Mucosa of rectum (tissue), 2 donors: ENCODE data around the gene SOHLH1.

Experiments used
- H3K27ac ChIP-seq, 2 donors: one replicate each; pipeline ENCODE4 v1.7.0; 2013; ENCODE audit warnings: inconsistent platforms in 2 of 2, low read depth in 2 of 2, low read length in 2 of 2
- H3K27me3 ChIP-seq, 2 donors: one replicate each; pipeline ENCODE4 v1.7.0; 2013; ENCODE audit warnings: low read length in 2 of 2; ENCODE audit not compliant: control insufficient read depth in 2 of 2, insufficient read depth in 2 of 2
- H3K36me3 ChIP-seq, 2 donors: one replicate each; pipeline ENCODE4 v1.7.0; 2013; ENCODE audit warnings: low read length in 2 of 2; ENCODE audit not compliant: control insufficient read depth in 2 of 2, insufficient read depth in 2 of 2
- H3K4me1 ChIP-seq, 2 donors: one replicate each; pipeline ENCODE4 v1.7.0; 2013; ENCODE audit warnings: low read length in 2 of 2, mild to moderate bottlenecking in 1 of 2; ENCODE audit not compliant: control insufficient read depth in 2 of 2, insufficient read depth in 2 of 2
- H3K4me3 ChIP-seq, 2 donors: one replicate each; pipeline ENCODE4 v1.7.0; 2013; ENCODE audit warnings: low read length in 2 of 2
- H3K9ac ChIP-seq, 2 donors: one replicate each; pipeline ENCODE4 v1.7.0; 2013; ENCODE audit warnings: low read length in 2 of 2, low read depth in 1 of 2, mild to moderate bottlenecking in 1 of 2
- H3K9me3 ChIP-seq, 2 donors: one replicate each; pipeline ENCODE4 v1.7.0; 2013; ENCODE audit warnings: low read length in 2 of 2; ENCODE audit not compliant: control insufficient read depth in 2 of 2
- donor health status: healthy.
- donor health status: Normal muscosa, but diverticular disease.

SOHLH1 gene

DNA sequence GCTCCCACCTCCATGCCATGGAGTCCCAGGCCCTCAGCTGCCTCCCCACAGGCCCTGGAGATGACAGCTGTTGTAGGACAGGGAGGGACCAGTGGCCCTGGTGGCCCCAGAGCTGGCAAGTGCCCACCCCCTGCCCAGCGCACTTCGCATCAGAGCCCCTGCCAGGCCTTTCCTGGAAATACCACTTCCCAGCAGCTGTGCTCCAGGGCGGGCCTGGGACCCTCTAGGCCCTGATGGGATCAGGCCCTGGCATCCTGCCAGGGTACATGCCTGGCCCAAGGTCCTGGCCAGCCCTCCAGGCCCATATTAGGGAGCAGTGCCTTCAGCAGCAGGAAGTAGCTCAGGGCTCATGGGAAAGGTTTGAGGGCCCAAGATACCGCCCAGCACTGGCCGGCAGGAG, 5.2 kb upstream of the SOHLH1 start:
- Histone ChIP-seq H3K27me3 (peaks cover 6 to 8% of the 10 kb centered on the region in 2 donors), H3K4me3 (no peak overlapping the region), H3K4me1 (no peaks in the 10 kb centered on the region)

DNA sequence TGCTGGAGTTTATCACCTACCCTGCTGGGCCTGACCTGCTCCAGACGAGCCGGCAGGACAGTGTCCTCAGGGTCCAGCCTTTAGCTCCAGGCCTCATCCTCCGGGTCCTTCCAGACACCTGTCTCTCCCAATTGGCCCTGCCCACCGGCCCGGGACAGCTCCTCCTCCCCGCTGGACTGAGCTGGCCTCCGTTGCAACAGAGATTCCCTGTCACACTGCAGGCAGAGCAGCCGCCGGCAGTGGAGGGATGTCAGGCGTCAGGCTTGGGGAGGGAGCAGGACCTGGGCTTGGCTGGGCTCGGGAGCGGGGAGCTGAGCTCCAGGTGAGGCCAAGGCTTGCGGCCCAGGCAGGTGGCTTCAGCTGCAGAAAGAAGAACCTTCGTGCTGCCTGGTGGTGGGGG, 4.4 kb upstream of the SOHLH1 start:
- Histone ChIP-seq H3K4me1 (no peaks in the 10 kb centered on the region), H3K9ac (no peak overlapping the region), H3K27ac (no peak overlapping the region), H3K4me3 (no peak overlapping the region), H3K36me3 (no peaks in the 10 kb centered on the region), H3K27me3 (peaks cover 6 to 8% of the 10 kb centered on the region in 2 donors), H3K9me3 (no peaks in the 10 kb centered on the region)

More for the DNA sequence above, 5.2 kb upstream of the SOHLH1 start:
- Histone ChIP-seq H3K27ac (no peak overlapping the region), H3K9ac (no peak overlapping the region), H3K36me3 (no peaks in the 10 kb centered on the region), H3K9me3 (no peaks in the 10 kb centered on the region)

DNA sequence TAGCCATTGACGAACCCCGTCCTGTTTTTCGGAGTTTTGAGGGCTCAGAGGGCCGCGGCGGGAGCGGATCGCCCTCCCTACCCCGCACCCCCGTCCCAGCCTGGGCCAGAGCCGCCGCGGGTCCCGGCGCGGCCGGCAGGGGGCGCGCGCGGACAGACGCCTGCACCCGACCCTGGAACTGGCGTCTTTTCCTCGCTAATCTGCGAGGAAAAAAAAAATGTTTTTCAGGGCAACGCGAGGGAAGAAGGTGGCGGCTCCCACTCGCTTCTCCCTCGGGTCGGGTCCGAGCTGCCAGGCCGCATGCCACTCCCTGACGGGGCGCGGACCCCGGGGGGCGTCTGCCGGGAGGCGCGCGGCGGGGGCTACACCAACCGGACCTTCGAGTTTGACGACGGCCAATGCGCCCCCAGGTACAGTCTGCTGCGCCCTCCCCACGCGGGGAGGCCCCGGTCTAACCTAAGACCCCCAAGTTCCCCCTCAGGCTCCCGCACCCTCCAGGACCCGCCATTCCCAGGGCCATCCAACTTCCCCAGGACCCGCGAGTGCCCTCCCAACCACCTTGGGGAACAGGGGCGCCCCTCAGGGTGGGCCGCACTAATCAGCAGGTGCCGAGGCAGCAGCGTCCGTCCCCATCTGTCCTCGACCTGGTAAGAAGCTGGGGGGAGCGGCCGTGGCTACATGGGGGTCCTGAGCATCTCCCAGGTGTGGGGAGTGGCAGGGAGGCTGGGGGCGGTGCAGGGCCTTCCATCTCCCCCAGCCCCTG, 2.9 kb upstream of the SOHLH1 start, which contains the start of gene KCNT1:
Gene KCNT1, plus strand, starts transcription at position 227 of the 763 bp plus-strand sequence. Its CDS starts 74 bp downstream, at position 301.
- no peaks in the 10 kb centered on the region for H3K4me1 ChIP-seq
- no peak within 1 kb of the TSS for H3K27ac ChIP-seq
- no peaks in the 10 kb centered on the region for H3K36me3 ChIP-seq
- peaks cover 6 to 8% of the 10 kb centered on the region in 2 donors for H3K27me3 ChIP-seq
- no peak within 1 kb of the TSS for H3K9ac ChIP-seq
- no peaks in the 10 kb centered on the region for H3K9me3 ChIP-seq
- H3K4me3 ChIP-seq, result no peak within 1 kb of the TSS

DNA sequence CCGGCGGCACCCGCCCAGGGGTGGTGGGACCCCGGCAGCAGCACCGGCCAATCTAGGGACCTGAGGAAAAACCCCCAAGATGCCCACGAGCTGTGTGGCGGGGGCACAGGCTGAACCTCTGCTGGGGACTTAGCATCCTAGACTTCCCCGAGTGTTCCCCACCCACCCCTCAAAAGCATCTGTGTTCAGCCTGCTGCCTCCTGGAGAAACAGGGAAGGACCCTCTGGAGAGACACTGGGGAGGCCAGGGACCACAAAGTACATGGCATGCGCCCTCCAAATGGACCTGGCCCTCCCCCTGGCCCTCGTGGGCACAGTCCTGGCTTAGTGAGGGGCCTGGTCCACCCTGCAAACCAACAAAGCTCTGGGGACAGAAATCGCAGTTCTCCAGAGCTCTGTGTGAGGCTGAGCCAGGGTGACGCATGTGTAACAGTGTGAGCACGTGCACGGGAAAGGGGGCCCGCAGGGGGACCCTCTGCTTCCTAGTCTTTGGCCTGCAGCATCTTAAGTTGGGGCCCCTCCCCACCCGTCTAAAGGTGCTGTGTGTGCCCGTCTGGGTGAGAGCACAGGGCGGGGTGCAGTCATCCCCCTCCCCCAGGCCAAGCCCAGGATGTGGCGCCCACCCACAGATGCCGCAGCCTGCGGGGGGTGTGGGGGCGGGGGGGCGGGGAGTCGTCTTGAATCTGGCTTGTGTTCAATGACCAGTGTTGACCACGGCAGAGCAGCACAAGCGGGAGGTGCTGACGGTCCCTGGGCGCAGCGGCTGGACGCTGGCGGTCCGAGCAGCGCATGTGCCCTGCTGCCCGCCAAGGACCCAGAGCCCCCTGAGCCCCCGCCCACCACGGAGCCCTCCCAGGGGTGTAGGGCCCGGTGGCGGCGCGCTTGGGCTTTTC, 2.0 kb upstream of the SOHLH1 start:
- Histone ChIP-seq H3K4me1 (no peaks in the 10 kb centered on the region), H3K9ac (no peak overlapping the region), H3K4me3 (no peak overlapping the region), H3K9me3 (no peaks in the 10 kb centered on the region), H3K27ac (no peak overlapping the region), H3K27me3 (peaks cover 6 to 8% of the 10 kb centered on the region in 2 donors), H3K36me3 (no peaks in the 10 kb centered on the region)

DNA sequence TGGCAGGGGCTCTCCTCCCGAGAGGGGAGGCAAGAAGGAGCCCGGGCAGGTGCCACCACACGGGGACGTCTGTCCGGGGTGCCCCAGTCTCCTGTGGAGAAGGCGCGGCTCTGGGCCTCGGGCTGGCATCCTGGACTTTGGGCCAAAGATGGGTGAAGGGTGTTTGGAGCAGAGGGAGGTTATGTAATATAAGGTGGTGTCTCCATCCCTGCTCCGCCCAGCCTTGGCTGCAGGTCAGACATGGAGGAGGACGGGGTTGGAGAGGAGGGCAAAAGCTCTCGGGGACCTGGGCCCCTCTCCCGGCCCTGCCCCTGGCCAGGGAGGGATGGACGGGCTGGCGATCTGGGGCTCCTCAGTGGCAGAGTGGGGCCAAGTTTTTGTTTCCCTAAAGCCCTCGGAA, 1.2 kb upstream of the SOHLH1 start:
- Histone ChIP-seq H3K27ac (no peak overlapping the region), H3K4me1 (no peaks in the 10 kb centered on the region), H3K4me3 (no peak overlapping the region), H3K9ac (no peak overlapping the region), H3K36me3 (no peaks in the 10 kb centered on the region), H3K27me3 (peaks cover 3 to 10% of the 10 kb centered on the region in 2 donors), H3K9me3 (no peaks in the 10 kb centered on the region)

DNA sequence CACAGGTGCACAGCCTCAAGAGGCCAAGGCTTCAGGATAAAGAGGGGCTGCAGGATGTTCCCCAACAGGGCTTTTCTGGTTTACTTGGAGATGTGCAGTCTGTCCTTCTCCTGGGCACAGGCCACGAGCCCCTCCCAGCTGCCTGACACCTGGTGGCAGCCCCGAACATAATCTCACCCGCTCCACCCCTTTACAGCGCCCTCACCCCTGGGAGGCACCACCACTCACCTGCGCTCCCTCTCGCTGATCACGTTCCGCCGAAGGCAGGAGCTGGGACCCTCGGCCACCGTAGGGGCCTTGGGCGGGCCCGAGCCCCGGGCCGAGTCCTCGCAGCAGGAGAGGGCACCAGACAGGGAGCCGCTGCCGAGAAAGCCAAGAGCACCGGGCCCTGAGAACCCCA, 514 bp downstream of the SOHLH1 start:
- Histone ChIP-seq H3K9ac (no peak overlapping the region), H3K36me3 (no peaks in the 10 kb centered on the region), H3K9me3 (no peaks in the 10 kb centered on the region), H3K27ac (no peak overlapping the region), H3K27me3 (peaks cover 3 to 10% of the 10 kb centered on the region in 2 donors), H3K4me3 (no peak overlapping the region), H3K4me1 (no peaks in the 10 kb centered on the region)

DNA sequence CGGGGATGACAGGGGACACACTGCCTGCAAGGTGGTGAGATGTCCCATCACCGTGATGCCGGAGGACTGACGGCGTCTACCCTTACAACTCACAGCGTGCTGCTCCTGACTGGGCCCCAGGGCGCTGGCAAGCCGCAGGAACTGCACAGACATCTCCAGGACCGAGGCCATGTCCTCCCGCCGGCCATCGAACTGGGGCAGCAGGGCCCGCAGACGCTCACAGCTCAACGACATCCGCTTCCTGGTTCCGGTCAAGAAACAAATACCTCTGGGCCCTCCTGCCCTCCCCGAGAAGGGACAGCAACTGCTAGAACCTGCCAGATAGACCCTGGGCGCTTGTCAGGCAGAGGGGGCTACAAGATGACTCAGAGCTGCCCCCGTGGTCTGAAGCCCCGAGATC, 1.0 kb downstream of the SOHLH1 start:
- Histone ChIP-seq H3K9me3 (no peaks in the 10 kb centered on the region), H3K27me3 (peaks cover 3 to 7% of the 10 kb centered on the region in 2 donors), H3K27ac (no peak overlapping the region), H3K4me3 (no peak overlapping the region), H3K4me1 (no peaks in the 10 kb centered on the region), H3K36me3 (no peaks in the 10 kb centered on the region), H3K9ac (no peak overlapping the region)

DNA sequence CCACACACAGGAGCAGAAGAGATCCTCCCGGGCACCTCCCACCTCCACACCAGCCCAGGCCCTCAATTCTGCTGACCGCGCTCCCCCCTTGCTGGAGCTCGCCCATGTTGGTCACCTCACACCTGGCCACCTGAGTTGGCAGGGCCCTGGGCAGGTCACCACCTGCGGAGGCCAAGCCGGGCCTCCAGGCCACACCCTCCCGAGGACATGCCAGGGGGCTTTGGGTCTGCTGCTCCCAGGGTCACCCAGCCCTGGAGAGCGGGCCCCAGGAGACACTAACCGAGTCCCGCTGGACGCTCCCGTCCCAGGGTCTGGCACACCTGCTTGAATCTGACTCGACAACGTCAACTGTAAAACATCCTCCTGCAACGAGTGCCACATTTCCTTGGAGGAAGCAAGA, 2.1 kb downstream of the SOHLH1 start:
- no peak overlapping the region for H3K9ac ChIP-seq
- H3K27me3 ChIP-seq, result peaks cover 2 to 4% of the 10 kb centered on the region in 2 donors
- no peaks in the 10 kb centered on the region for H3K9me3 ChIP-seq

DNA sequence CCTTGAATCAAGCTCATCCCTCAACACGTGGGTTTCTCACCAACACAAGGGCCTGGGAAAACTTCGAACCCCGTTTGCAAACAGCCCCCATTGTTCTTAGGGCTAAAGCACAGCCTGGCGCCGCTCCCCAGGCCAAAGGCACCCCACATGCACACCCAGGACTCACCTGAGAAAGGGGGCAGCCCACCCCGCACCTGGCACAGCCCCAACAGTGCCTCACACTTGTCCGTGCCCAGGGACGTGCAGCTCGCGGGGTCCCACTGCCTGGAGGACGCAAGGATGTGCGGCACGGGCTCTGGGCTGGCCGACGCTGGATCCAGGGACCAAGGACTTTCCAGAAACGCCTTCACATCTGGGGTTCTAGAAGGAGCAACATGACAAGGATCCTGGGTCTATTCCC, 2.8 kb downstream of the SOHLH1 start:
- Histone ChIP-seq H3K9me3 (no peaks in the 10 kb centered on the region), H3K36me3 (no peaks in the 10 kb centered on the region), H3K27ac (no peak overlapping the region), H3K27me3 (peaks cover 2% of the 10 kb centered on the region in 2 donors), H3K4me1 (no peaks in the 10 kb centered on the region), H3K4me3 (no peak overlapping the region), H3K9ac (no peak overlapping the region)

More for the DNA sequence above, 2.1 kb downstream of the SOHLH1 start:
- H3K36me3 ChIP-seq, result no peaks in the 10 kb centered on the region
- no peak overlapping the region for H3K4me3 ChIP-seq
- H3K27ac ChIP-seq, result no peak overlapping the region
- H3K4me1 ChIP-seq, result no peaks in the 10 kb centered on the region

DNA sequence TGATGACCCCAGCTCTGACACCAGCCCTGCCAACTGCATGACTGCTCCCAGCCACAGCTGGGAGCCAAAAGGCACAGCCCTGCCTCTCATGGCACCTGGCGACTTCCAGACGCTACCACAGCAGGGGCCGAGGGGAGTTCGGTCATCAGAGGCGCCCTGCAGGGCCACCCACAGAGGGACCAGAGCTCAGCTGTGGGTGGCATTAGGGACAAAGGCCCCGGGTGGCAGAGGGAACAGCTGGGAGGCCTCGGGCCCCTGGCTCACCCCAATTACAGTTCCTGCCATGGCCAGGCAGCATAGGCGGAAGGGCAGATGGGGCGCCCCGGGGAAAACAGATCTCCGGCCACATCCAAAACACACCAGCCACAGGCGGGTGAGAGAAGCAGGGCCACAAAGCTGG, 3.6 kb downstream of the SOHLH1 start:
- H3K27ac ChIP-seq, result no peak overlapping the region
- no peaks in the 10 kb centered on the region for H3K4me1 ChIP-seq
- H3K4me3 ChIP-seq, result no peak overlapping the region
- no peaks in the 10 kb centered on the region for H3K36me3 ChIP-seq
- H3K9ac ChIP-seq, result no peak overlapping the region
- no peaks in the 10 kb centered on the region for H3K9me3 ChIP-seq
- H3K27me3 ChIP-seq, result peaks cover 2% of the 10 kb centered on the region in 2 donors
